Mammary epithelial cell (primary cell): Measurements from ENCODE around the gene PTPN23.

Experiments
- CTCF ChIP-seq, 2 donors: IDR thresholded peaks in 1 of 2; conservative IDR thresholded peaks in 1 of 2; 2 replicates each; pipeline ENCODE4 v1.5.1; 2011 to 2012; ENCODE audit warnings: inconsistent platforms in 2 of 2, low read length in 2 of 2, mild to moderate bottlenecking in 2 of 2, control low read depth in 1 of 2, low read depth in 1 of 2; ENCODE audit not compliant: insufficient read depth in 1 of 2; ENCODE audit errors: extremely low read depth in 1 of 2
- EZH2 ChIP-seq: IDR thresholded peaks from 2 replicates; pipeline ENCODE4 v1.6.1; 2012; ENCODE audit warnings: low read length, inconsistent platforms, borderline replicate concordance

GRCh38 chr3:47385796-47386195 lies 5.0 kb downstream of the PTPN23 start:
- TF ChIP-seq CTCF (conservative IDR thresholded peaks at IDR 0.05 in 1 of 2, IDR thresholded peaks at IDR 0.05 in 1 of 2; ENCODE audit: extremely low read depth in 1 of 2, insufficient read depth in 1 of 2, low read depth in 1 of 2, low read length in 2 of 2) (no peak), EZH2 (no peak)
